T-helper 1 cell treated with Interleukin-12 subunit alpha and Interleukin-12 subunit beta and Interleukin-4 antibody, amounts not matched to agents 30 μg/mL and 1 μg/mL, for 36 hours (primary cell): ENCODE measurements around the gene CLDN16.

Experiments
- H3K27ac Mint-ChIP-seq: one replicate; pipeline ENCODE4 v1.8.0; 2021; ENCODE audit warnings: mild to moderate bottlenecking, mixed read lengths
- H3K27me3 Mint-ChIP-seq: one replicate; pipeline ENCODE4 v1.8.0; 2021; ENCODE audit warnings: low read depth, mixed read lengths
- H3K36me3 Mint-ChIP-seq: one replicate; pipeline ENCODE4 v1.8.0; 2021; ENCODE audit warnings: low read depth, mixed read lengths
- H3K4me1 Mint-ChIP-seq: one replicate; pipeline ENCODE4 v1.8.0; 2021; ENCODE audit warnings: low read depth, mixed read lengths
- H3K4me3 Mint-ChIP-seq: one replicate; pipeline ENCODE4 v1.8.0; 2021; ENCODE audit warnings: mild to moderate bottlenecking, moderate library complexity, mixed read lengths
- H3K9me3 Mint-ChIP-seq: one replicate; pipeline ENCODE4 v1.8.0; 2021; ENCODE audit warnings: mixed read lengths

The CLDN16 gene, protein sequence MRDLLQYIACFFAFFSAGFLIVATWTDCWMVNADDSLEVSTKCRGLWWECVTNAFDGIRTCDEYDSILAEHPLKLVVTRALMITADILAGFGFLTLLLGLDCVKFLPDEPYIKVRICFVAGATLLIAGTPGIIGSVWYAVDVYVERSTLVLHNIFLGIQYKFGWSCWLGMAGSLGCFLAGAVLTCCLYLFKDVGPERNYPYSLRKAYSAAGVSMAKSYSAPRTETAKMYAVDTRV

DNA sequence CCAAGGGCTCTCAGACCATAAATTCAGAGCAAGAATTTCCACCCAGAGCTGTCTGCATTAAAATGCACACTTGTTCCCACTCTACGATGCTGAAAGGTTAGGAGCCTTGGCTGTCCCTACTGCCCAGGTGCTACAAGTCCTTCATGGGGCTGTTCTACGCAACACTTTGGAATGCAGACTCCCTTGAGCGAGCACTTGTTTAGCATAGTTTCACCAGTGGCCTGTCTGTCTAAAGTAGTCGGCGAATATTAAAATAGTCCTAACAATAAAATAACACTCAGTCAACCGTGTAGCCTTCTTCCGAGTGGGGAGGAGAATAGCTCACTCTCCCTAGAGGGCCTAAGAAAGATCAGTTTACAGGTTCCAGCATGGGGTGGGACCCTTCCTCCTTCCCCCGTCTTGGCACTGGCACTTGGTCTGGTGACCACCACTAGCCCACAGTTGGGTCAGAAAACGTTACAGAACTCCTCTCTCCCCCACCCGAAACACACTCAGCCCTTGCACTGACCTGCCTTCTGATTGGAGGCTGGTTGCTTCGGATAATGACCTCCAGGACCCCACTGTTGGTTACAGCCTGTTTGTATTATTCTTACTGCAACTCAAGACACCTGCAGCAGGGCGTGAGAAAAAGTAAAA is at the start of gene CLDN16:
Gene CLDN16, plus strand, starts transcription at position 586 of the 636 bp plus-strand sequence. CDS start 167 bp downstream, outside the sequence.
- H3K27me3 Mint-ChIP-seq = peaks cover 1% of the 10 kb centered on the region
- H3K4me3 Mint-ChIP-seq = no peak within 1 kb of the TSS
- H3K27ac Mint-ChIP-seq = no peak within 1 kb of the TSS

DNA sequence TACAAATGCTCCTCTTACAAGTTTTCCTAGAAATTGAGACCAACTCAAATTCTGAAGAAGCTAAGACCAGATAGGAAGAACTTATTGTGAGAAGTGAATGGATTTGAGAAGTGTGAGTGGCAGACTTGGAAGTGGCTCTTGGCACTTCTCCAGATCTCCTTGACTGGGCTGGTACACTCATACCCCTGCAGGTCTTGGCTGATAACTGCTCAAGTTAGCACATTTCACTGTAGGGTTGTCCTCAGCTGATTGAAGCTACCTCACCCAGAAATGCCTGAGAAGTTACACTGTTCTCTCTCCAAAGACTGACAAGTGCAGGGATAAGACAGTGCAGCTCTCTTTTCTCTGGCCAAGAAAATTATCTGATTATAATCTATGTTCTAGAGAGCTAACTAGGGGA is 49.2 kb upstream of the CLDN16 start:
- Mint-ChIP-seq H3K9me3 (no peaks in the 10 kb centered on the region), H3K4me1 (peaks cover 4% of the 10 kb centered on the region), H3K4me3 (no peak overlapping the region), H3K27ac (no peak overlapping the region), H3K27me3 (no peaks in the 10 kb centered on the region), H3K36me3 (no peaks in the 10 kb centered on the region)

More for the DNA sequence above, at the start of gene CLDN16:
- Mint-ChIP-seq H3K36me3 (no peaks in the 10 kb centered on the region), H3K9me3 (no peaks in the 10 kb centered on the region), H3K4me1 (no peaks in the 10 kb centered on the region)

DNA sequence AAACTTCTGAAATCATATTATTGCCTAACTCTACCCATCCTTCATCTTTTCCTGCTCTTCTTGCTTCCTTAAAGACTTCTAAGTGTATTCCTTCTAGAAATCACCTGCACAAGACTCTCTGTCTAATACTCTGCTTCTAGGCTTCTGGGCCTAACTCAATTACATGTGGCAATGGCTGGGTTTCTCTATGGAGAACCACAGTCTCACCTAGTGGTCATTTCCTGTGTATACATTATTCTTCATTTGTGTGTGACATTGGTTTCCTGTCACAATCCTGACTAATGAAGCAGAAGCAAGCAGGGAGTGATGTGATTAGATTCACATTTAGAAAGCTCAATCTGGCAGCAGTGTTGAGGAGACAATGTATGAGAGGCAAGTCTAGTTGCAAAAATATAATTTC is 48.8 kb upstream of the CLDN16 start:
- Mint-ChIP-seq H3K9me3 (no peaks in the 10 kb centered on the region), H3K36me3 (no peaks in the 10 kb centered on the region), H3K27ac (no peak overlapping the region), H3K4me3 (no peak overlapping the region), H3K4me1 (peaks cover 4% of the 10 kb centered on the region), H3K27me3 (no peaks in the 10 kb centered on the region)

DNA sequence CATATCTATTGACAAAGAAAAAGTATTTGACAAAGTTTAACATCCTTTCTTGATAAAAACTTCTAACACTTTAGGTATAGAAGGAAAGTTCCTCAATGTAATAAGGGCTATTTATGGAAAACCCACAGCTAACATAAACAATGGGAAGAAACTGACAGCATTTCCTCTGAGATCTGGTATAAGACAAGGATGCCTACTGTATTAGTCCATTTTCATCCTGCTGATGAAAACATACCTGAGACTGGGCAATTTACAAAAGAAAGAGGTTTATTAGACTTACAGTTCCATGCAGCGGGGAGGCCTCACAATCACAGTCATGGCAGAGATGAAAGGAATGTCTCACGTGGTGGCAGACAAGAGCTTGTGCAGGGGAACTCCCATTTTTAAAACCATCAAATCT is 47.9 kb upstream of the CLDN16 start:
- no peaks in the 10 kb centered on the region for H3K27me3 Mint-ChIP-seq
- no peak overlapping the region for H3K4me3 Mint-ChIP-seq
- no peak overlapping the region for H3K27ac Mint-ChIP-seq
- H3K4me1 Mint-ChIP-seq = peaks cover 4% of the 10 kb centered on the region
- no peaks in the 10 kb centered on the region for H3K36me3 Mint-ChIP-seq
- H3K9me3 Mint-ChIP-seq = no peaks in the 10 kb centered on the region

DNA sequence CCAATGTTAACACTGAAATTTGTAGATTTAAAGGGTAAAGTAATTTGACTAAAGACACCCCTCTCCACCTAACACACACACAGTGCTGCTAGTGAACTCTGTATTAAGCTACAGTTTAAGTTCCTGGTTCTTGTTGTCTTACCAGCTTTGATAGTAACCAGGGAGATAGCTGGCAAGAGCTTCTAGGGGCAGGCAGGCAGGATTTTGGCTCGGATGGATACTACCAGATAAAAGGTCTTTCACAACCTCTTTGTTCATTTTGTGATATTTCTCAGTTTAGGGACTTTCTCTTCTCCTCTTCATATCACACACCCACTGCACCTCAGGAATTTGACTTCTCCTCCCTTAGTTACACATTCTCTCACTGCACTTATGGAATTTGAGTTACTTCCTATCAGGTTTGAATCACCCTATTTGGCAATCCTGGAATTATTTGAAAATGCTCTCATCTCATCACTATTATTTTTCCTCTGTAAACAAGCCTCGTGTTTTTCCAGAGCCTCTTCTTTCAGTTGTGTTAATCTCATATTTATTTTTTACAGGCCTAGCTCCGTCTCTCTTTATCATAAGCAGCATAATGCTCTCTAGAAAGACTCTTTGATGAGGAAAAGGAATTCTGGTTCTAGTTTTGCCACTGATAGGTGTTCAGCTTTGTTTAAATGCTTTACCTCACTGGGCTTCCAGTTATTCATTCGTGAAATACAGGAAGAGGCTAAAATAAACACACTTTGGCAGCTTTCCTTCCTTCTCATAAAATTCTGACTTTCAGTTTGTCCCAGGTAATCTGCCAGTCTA is 42.7 kb upstream of the CLDN16 start:
- no peaks in the 10 kb centered on the region for H3K9me3 Mint-ChIP-seq
- H3K4me1 Mint-ChIP-seq = no peaks in the 10 kb centered on the region
- no peak overlapping the region for H3K4me3 Mint-ChIP-seq
- H3K36me3 Mint-ChIP-seq = no peaks in the 10 kb centered on the region
- H3K27me3 Mint-ChIP-seq = no peaks in the 10 kb centered on the region
- H3K27ac Mint-ChIP-seq = no peak overlapping the region

DNA sequence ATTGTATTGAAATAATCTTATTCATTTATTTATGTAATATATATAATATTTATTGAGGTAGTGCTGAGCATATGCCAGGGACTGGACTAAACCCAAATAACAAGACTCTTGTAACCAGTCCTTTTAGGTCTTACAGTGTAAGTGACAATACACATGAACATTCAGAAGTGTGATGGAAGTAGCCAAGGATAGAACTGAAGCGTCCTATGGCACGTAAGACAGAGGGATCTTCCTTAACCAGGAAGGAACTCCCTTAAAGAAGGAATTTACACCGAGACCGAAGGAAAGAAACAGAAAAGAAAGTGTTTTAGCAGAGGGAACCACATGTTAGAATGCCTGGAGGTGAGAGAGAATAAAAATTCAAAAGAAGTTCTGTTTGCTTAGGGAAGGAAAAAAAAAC is 42.1 kb upstream of the CLDN16 start:
- Mint-ChIP-seq H3K4me1 (no peaks in the 10 kb centered on the region), H3K9me3 (no peaks in the 10 kb centered on the region), H3K36me3 (no peaks in the 10 kb centered on the region), H3K27me3 (no peaks in the 10 kb centered on the region), H3K4me3 (no peak overlapping the region), H3K27ac (no peak overlapping the region)

DNA sequence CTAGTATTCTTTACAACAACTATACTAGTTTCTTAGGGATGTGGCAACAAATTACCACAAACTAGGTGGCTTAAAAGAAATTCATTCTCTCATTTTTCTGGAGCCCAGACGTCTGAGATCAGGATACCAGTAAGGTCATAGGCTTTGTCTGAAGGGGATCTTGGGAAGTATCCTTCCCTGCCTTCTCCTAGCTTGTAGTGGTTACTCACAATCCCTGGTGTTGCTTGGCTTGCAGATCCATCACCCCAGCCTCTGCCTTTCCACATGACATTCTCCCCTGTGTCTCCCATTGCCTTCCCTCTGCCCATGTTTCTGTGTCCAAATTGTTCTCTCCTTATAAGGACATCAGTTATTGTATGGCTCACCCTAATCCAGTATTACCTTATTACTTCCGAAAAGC is 41.4 kb upstream of the CLDN16 start:
- no peaks in the 10 kb centered on the region for H3K4me1 Mint-ChIP-seq
- no peaks in the 10 kb centered on the region for H3K36me3 Mint-ChIP-seq
- no peak overlapping the region for H3K4me3 Mint-ChIP-seq
- no peaks in the 10 kb centered on the region for H3K27me3 Mint-ChIP-seq
- H3K9me3 Mint-ChIP-seq = no peaks in the 10 kb centered on the region
- no peak overlapping the region for H3K27ac Mint-ChIP-seq

DNA sequence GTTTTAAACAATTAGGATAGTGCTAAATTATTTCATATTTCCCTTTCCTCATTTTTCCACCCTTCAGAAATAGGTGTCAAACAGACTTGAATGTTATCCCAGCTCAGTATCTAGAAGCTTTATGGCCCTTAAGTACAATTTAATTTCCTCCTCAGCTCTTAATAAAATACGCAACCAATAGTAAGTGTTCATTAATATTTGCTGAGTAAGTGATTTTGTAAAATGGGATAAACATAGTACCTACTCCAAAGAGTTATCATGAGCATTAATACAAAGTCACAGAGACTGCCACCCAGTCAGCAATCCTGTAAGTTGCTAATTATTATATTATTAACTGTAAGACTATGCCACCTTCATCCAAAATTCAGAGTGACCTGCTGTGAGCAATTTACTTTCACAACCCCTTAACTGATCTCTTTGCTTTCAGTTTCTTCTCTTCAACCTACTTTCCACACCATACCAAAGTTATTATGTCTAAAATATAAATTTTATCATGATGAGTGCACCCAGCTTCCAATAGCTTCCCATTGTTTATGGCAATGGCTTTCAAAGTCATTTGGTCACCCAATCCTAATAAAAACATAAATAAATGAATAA is 35.0 kb upstream of the CLDN16 start:
- H3K36me3 Mint-ChIP-seq = no peaks in the 10 kb centered on the region

DNA sequence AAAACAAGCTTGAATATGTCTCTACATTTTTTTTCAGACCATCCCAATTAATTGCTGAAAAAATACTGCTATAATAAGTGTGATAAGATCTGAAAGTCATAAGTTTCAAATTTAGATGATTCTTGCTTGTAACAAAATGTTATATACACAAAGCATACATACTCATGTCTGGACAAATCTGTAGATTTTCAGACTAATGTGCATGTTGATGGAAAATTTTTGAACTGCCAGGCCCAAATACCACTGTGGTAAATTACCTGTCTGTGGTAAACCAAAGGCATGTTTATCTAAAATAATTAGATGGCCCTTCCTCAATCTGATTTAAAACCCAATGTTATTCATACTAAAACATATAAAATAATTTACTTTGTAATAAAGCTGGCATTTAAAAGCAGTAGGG is 31.7 kb upstream of the CLDN16 start:
- Mint-ChIP-seq H3K27ac (no peak overlapping the region), H3K9me3 (no peaks in the 10 kb centered on the region), H3K36me3 (no peaks in the 10 kb centered on the region), H3K27me3 (peaks cover 6% of the 10 kb centered on the region), H3K4me3 (no peak overlapping the region), H3K4me1 (no peaks in the 10 kb centered on the region)

More for the DNA sequence above, 35.0 kb upstream of the CLDN16 start:
- Mint-ChIP-seq H3K9me3 (no peaks in the 10 kb centered on the region), H3K4me3 (no peak overlapping the region), H3K27me3 (peaks cover 6% of the 10 kb centered on the region), H3K27ac (no peak overlapping the region), H3K4me1 (no peaks in the 10 kb centered on the region)

DNA sequence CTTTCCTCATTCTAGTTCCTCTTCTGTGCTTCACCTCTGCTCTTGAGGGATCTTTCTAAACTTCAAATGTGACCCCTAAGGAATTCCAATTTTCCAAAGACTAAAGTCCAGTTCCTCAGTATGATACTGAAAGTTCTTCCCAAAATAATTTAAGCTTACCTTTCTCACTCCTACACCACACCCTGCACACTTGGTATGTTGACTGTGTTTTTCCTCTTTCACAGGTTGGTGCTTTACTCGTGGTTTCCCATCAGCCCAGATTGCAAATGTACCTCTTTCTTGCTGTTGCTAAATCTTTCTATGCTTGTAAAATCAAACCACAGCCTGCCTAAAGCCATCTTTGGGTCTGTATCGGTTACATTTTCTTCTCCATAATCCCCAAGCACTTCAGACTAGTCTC is 30.5 kb upstream of the CLDN16 start:
- Mint-ChIP-seq H3K4me1 (no peaks in the 10 kb centered on the region), H3K9me3 (no peaks in the 10 kb centered on the region), H3K27me3 (peaks cover 6% of the 10 kb centered on the region), H3K4me3 (no peak overlapping the region), H3K27ac (no peak overlapping the region), H3K36me3 (no peaks in the 10 kb centered on the region)

DNA sequence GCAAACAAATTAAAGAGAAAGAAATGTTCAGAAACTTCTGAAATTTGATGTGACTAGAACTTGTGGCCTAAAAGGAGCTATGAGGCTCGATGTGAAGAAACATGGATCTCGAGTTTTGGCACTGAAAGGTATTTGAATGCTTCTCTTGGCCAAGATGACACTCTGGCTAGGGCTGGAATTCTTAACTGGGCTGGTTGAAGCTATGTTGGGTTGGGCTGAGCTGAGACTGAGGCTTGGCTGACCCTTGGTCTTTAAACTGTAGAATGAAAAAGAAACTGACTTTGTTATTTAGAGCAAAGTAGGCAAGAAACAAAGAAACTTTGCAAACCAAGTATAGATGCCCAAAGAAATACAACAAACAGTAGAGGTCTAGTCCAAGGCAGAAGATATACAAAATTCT is 28.1 kb upstream of the CLDN16 start:
- Mint-ChIP-seq H3K36me3 (no peaks in the 10 kb centered on the region), H3K27me3 (peaks cover 6% of the 10 kb centered on the region), H3K4me1 (no peaks in the 10 kb centered on the region), H3K4me3 (no peak overlapping the region), H3K9me3 (no peaks in the 10 kb centered on the region), H3K27ac (no peak overlapping the region)

DNA sequence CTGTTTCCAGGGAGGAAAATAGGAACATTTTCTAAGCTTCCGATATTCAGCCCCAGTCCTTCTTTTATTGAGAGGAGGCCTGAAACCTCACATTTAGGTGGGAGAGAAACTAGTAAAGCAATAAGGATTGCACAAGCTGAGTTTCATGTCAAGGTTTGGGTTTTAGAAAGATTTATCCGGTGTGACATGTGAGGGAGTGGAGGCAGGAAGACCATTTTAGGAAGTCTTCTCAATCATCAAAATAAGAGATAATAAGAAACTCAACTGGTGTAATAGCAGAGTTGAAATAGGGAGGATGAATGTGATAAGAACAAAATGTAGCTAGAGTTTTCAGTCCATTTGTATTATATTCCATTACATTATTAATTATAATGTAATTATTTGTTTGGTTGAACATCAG is 27.7 kb upstream of the CLDN16 start:
- Mint-ChIP-seq H3K4me3 (no peak overlapping the region), H3K27ac (no peak overlapping the region), H3K36me3 (no peaks in the 10 kb centered on the region), H3K4me1 (no peaks in the 10 kb centered on the region), H3K27me3 (peaks cover 6% of the 10 kb centered on the region), H3K9me3 (no peaks in the 10 kb centered on the region)

DNA sequence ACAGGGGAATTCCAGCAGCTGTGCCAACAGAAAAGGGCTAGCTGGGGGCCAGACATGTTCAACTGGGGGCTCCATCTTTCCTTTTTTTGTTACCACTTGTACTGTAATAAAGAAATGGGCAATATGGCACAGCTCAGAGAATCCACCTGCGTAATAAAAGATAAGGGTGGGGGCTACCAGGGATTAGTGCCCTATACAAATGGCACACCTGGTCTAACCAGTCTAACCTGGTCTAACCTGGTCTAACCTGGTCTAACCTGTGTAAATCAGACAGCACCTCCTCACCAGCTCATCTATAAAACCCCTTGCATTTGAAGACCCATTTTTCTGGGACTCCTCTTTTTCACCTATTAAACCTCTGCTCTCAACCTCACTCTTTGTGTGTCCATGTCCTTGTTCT is 26.2 kb upstream of the CLDN16 start:
- Mint-ChIP-seq H3K36me3 (no peaks in the 10 kb centered on the region), H3K9me3 (no peaks in the 10 kb centered on the region), H3K4me1 (no peaks in the 10 kb centered on the region), H3K27ac (no peak overlapping the region), H3K4me3 (no peak overlapping the region), H3K27me3 (peaks cover 6% of the 10 kb centered on the region)

DNA sequence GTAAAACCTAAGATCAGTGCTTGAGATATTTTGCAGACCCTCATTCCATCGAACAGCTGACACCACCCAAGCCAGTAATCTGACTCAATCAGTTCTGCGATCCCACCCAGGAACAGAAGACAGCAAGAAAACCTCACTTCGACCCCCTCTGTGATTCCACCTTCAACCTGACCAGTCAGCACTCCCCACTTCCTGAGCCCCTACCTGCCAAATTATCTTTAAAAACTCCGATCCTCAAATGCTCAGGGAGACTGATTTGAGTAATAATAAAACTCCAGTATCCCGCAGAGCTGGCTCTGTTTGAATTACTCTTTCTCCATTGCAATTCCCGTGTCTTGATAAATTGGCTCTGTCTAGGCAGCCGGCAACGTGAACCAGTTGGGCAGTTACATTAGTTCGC is 25.7 kb upstream of the CLDN16 start:
- no peaks in the 10 kb centered on the region for H3K9me3 Mint-ChIP-seq
- H3K4me3 Mint-ChIP-seq = no peak overlapping the region
- H3K27ac Mint-ChIP-seq = no peak overlapping the region
- H3K27me3 Mint-ChIP-seq = peaks cover 5% of the 10 kb centered on the region
- H3K36me3 Mint-ChIP-seq = no peaks in the 10 kb centered on the region
- H3K4me1 Mint-ChIP-seq = no peaks in the 10 kb centered on the region

DNA sequence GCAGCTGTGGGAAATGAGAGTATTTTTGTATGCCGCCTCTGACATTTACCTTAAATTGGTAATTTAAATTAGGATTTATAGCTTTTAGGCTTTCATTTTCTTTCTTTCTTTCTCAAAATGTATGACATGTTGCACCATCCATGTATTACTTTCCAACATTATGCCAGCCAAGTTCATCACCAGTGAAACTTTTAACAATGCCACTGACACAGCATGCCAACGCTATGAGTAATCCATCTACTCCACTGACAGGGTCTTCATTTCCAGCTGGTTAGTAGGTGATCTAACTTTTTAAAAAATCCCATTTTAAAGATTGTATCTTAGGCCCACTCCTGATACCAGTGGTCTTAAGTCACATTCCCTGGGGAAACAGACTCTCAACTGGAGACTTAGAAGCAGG is 21.8 kb upstream of the CLDN16 start:
- H3K36me3 Mint-ChIP-seq = no peaks in the 10 kb centered on the region
- H3K4me3 Mint-ChIP-seq = no peak overlapping the region
- no peaks in the 10 kb centered on the region for H3K9me3 Mint-ChIP-seq
- H3K4me1 Mint-ChIP-seq = no peaks in the 10 kb centered on the region
- no peaks in the 10 kb centered on the region for H3K27me3 Mint-ChIP-seq
- no peak overlapping the region for H3K27ac Mint-ChIP-seq
